ENCODE measurements around the gene CFLAR. TPM values are rescaled to one million over a fixed set of nuclear protein-coding genes. Genes with fewer than 3 reads are reported as not detected.

CFLAR gene
- total RNA-seq (2022; extraction: Qiagen RNA extraction): 82.5 to 120 TPM (median 99.8 TPM) in 5 replicates

GRCh38 chr2:201116115-201116958, at the start of gene CFLAR:
Gene CFLAR (plus strand): TSS chr2:201116164. CDS start chr2:201129866, 13,702 bp downstream.

GRCh38 chr2:201071479-201072200, 44.3 kb upstream of the CFLAR start, which contains the start of the genes HYCC2 and NDUFB3:
Gene HYCC2 (minus strand): TSS chr2:201071671. CDS start chr2:201024009, 47,662 bp downstream.
Gene NDUFB3 (plus strand): TSS chr2:201072001. CDS start chr2:201078883, 6,882 bp downstream.

GRCh38 chr2:201182650-201183364, 66.8 kb downstream of the CFLAR start, which contains the start of gene CASP10:
Gene CASP10 (plus strand): TSS chr2:201183141. CDS start chr2:201185778, 2,637 bp downstream.

Other genes with a start within 250 kb of the CFLAR start
- 20.4 to 28.6 TPM (median 23.9 TPM) in 5 replicates for gene PPIL3, start 227.1 kb upstream of the CFLAR start, total RNA-seq (2022; extraction: Qiagen RNA extraction)
- gene NIF3L1, start 226.8 kb upstream of the CFLAR start, total RNA-seq (2022; extraction: Qiagen RNA extraction): 36.5 to 46.9 TPM (median 38.1 TPM) in 5 replicates
- 12.0 to 14.9 TPM (median 14.0 TPM) in 5 replicates for gene ORC2, start 152.5 kb upstream of the CFLAR start, total RNA-seq (2022; extraction: Qiagen RNA extraction)
- 2.9 to 5.1 TPM (median 4.6 TPM) in 5 replicates for gene HYCC2, start 44.5 kb upstream of the CFLAR start, total RNA-seq (2022; extraction: Qiagen RNA extraction)
- 126 to 145 TPM (median 134 TPM) in 5 replicates for gene NDUFB3, start 44.2 kb upstream of the CFLAR start, total RNA-seq (2022; extraction: Qiagen RNA extraction)
- 1.6 to 2.5 TPM (median 2.2 TPM) in 5 replicates for gene CASP10, start 67.0 kb downstream of the CFLAR start, total RNA-seq (2022; extraction: Qiagen RNA extraction)
- gene CASP8, start 144.4 kb downstream of the CFLAR start, total RNA-seq (2022; extraction: Qiagen RNA extraction): 30.0 to 44.8 TPM (median 32.7 TPM) in 5 replicates
- 0.16 to 0.46 TPM (median 0.17 TPM) in 5 replicates for gene FLACC1, start 241.2 kb downstream of the CFLAR start, total RNA-seq (2022; extraction: Qiagen RNA extraction)